HAP-1 (cell line): ENCODE results near the gene GRAMD2A.

Source experiments
- DNase-seq, 2 experiments: peaks; one replicate each; pipeline ENCODE4 v3.0.0-alpha.2; 2016 to 2020; ENCODE audit warnings: low spot score in 2 of 2
- H3K27me3 ChIP-seq: fragments of 250-450 bp; sonication (Bioruptor Pico); 2 replicates; pipeline ENCODE4 v1.5.1; 2020; ENCODE audit warnings: low read depth, mild to moderate bottlenecking, moderate library complexity
- H3K36me3 ChIP-seq: fragments of 250-450 bp; sonication (Bioruptor Pico); replicated peaks from 2 replicates; pipeline ENCODE4 v1.5.1; 2020; ENCODE audit warnings: mild to moderate bottlenecking
- H3K4me1 ChIP-seq: fragments of 250-450 bp; sonication (Bioruptor Pico); 2 replicates; pipeline ENCODE4 v1.5.1; 2020; ENCODE audit warnings: mild to moderate bottlenecking
- H3K4me3 ChIP-seq: fragments of 250-450 bp; sonication (Bioruptor Pico); 2 replicates; pipeline ENCODE4 v1.5.1; 2020; ENCODE audit warnings: mild to moderate bottlenecking, moderate library complexity
- H3K9me3 ChIP-seq: fragments of 250-450 bp; sonication (Bioruptor Pico); 2 replicates; pipeline ENCODE4 v1.5.1; 2020; ENCODE audit warnings: mild to moderate bottlenecking, moderate library complexity
- in situ Hi-C: fragments of 300-500 bp; cut with MboI; formaldehyde crosslinking; loops from 3 replicates; pipeline ENCODE4 v1.14.3; 2020; ENCODE audit warnings: low sequenced_read_pairs, inconsistent platforms, mixed read lengths

The GRAMD2A gene

GRCh38 chr15:72140088-72140487, 57.5 kb downstream of the GRAMD2A start:
- H3K27me3 ChIP-seq = no peaks in the 10 kb centered on the region
- H3K4me3 ChIP-seq = no peak overlapping the region
- in situ Hi-C loops = no loop called here
- H3K4me1 ChIP-seq = peaks cover 7% of the 10 kb centered on the region
- no peaks in the 10 kb centered on the region for H3K36me3 ChIP-seq
- no peak for DNase-seq
- H3K9me3 ChIP-seq = no peaks in the 10 kb centered on the region

GRCh38 chr15:72139667-72140066, 57.9 kb downstream of the GRAMD2A start:
- in situ Hi-C loops = no loop called here
- Histone ChIP-seq H3K27me3 (no peaks in the 10 kb centered on the region), H3K4me1 (peaks cover 7% of the 10 kb centered on the region), H3K4me3 (no peak overlapping the region), H3K9me3 (no peaks in the 10 kb centered on the region), H3K36me3 (no peaks in the 10 kb centered on the region)
- DNase-seq = no peak

DNA sequence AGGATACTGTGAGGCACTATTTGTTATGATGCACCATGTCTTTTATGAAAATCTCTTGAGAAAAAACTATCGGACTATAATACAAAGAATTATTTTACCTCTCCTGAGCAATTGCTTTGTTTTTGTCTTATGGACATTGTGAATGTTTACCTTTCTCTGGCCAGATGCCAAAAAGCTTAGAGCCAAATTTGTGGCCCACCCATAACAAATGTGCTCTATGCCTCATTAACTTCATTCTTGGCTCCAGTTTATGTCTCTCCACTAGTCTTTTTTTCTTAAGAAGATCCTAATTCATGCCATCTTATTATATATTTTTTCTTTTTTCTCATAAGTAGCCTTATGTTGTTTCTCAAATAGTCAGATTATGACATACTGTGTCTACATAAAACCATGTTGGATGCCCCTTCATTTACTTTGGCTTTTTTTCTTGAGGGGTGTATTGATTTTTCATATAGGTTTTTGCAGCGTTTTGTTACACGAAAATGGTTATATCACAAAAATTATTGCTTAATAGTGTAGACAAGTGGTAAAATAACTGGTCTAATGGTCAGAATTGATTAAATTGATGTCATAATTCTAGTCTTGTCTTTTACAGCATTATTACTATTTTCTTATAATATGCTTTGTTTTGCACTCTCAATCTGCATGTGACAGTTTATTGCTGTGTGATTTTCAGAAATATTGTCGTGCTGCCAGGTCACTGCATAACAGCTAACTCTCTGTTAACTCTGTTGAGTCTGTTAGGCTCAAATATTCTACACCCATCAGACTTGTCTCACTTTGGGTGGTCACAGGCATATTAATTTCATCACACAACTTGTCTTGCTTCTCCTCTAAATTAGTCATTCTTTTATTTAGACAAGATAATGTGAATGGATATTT, 61.2 kb downstream of the GRAMD2A start:
- Histone ChIP-seq H3K4me3 (no peak overlapping the region), H3K36me3 (no peaks in the 10 kb centered on the region), H3K4me1 (peaks cover 5% of the 10 kb centered on the region), H3K27me3 (no peaks in the 10 kb centered on the region), H3K9me3 (no peaks in the 10 kb centered on the region)
- in situ Hi-C loops = no loop called here
- DNase-seq = no peak

GRCh38 chr15:72135719-72136118, 61.9 kb downstream of the GRAMD2A start:
- H3K9me3 ChIP-seq = no peaks in the 10 kb centered on the region
- in situ Hi-C loops = no loop called here
- no peak for DNase-seq

GRCh38 chr15:72133211-72133610, 64.4 kb downstream of the GRAMD2A start:
- in situ Hi-C loops = no loop called here

More at GRCh38 chr15:72135719-72136118, 61.9 kb downstream of the GRAMD2A start:
- no peaks in the 10 kb centered on the region for H3K36me3 ChIP-seq
- H3K27me3 ChIP-seq = no peaks in the 10 kb centered on the region
- H3K4me1 ChIP-seq = peaks cover 5% of the 10 kb centered on the region
- H3K4me3 ChIP-seq = no peak overlapping the region

DNA sequence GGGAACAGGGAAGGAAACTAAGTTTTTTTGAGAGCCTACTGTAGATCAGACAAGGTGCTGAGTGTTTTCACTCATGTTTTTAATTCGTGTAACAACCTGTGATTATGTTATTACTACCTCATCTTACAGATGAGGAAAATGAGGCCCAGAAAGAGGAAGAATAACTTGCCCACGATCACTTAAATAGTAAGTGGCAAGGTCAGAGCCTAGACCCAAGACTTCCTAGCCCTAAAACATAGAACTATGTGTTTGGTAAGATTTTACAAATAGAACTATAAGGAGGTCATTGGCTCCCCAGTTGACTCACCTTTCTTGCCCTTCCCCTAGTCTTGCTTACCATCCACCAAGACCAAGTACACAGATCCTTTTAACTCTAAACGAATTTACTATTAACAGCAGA, 65.7 kb downstream of the GRAMD2A start:
- H3K4me3 ChIP-seq = no peak overlapping the region
- DNase-seq = no peak
- no peaks in the 10 kb centered on the region for H3K36me3 ChIP-seq
- in situ Hi-C loops = no loop called here
- peaks cover 5% of the 10 kb centered on the region for H3K4me1 ChIP-seq
- no peaks in the 10 kb centered on the region for H3K27me3 ChIP-seq
- H3K9me3 ChIP-seq = no peaks in the 10 kb centered on the region

More at GRCh38 chr15:72133211-72133610, 64.4 kb downstream of the GRAMD2A start:
- peaks cover 5% of the 10 kb centered on the region for H3K4me1 ChIP-seq
- no peak for DNase-seq
- H3K9me3 ChIP-seq = no peaks in the 10 kb centered on the region
- H3K27me3 ChIP-seq = no peaks in the 10 kb centered on the region
- H3K36me3 ChIP-seq = no peaks in the 10 kb centered on the region
- H3K4me3 ChIP-seq = no peak overlapping the region

DNA sequence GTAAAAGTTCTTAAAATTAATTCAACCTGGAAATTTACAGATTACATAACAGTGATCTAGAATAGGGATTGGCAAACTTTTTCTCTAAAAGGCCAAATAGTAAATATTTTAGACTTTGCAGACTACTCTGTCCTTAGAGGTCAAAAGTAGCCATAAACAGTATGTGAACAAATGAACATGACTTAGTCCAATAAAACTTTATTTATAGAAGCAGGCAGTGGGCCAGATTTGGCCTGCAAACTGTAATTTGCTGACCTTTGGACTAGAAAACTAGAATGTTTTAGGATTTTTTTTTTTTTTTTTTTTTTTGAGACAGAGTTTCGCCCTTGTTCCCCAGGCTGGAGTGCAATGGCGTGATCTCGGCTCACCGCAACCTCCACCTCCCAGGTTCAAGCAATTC, 67.3 kb downstream of the GRAMD2A start:
- no peak for DNase-seq
- no peaks in the 10 kb centered on the region for H3K9me3 ChIP-seq
- in situ Hi-C loops = no loop called here
- H3K27me3 ChIP-seq = no peaks in the 10 kb centered on the region
- no peaks in the 10 kb centered on the region for H3K4me1 ChIP-seq
- H3K4me3 ChIP-seq = no peak overlapping the region
- H3K36me3 ChIP-seq = no peaks in the 10 kb centered on the region

GRCh38 chr15:72128359-72128758, 69.2 kb downstream of the GRAMD2A start:
- H3K36me3 ChIP-seq = no peaks in the 10 kb centered on the region
- no peak for DNase-seq
- H3K27me3 ChIP-seq = no peaks in the 10 kb centered on the region
- in situ Hi-C loops = no loop called here
- H3K4me3 ChIP-seq = no peak overlapping the region
- H3K4me1 ChIP-seq = no peaks in the 10 kb centered on the region
- no peaks in the 10 kb centered on the region for H3K9me3 ChIP-seq

DNA sequence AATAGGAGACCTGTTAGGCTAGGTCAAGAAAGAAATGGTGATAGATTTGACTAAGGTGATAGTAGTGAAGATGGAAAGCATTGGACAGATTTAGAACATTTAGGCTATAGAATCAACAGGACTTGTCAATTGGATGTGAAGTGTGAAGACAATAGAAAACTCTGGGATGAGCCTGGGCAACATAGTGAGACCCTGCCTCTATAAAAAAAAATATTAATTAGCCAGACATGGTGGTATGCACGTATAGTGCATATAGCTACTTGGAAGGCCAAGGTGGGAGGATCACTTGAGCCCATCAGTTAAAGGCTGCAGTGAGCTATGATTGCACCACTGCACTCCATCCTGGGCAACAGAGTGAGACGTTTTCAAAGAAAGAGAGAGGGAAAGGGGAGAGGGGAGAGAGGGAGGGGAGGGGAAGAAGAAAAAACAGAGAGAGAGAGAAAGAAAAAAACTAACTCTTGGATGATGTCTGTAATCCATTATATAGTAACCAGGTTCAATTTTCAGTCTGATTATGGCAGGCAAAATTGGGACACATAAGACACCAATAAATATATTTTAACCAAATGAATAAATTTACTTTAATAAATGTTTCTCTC, 69.8 kb downstream of the GRAMD2A start:
- no peaks in the 10 kb centered on the region for H3K27me3 ChIP-seq
- in situ Hi-C loops = no loop called here
- H3K9me3 ChIP-seq = no peaks in the 10 kb centered on the region
- no peaks in the 10 kb centered on the region for H3K36me3 ChIP-seq
- H3K4me1 ChIP-seq = no peaks in the 10 kb centered on the region
- H3K4me3 ChIP-seq = no peak overlapping the region
- DNase-seq = no peak

DNA sequence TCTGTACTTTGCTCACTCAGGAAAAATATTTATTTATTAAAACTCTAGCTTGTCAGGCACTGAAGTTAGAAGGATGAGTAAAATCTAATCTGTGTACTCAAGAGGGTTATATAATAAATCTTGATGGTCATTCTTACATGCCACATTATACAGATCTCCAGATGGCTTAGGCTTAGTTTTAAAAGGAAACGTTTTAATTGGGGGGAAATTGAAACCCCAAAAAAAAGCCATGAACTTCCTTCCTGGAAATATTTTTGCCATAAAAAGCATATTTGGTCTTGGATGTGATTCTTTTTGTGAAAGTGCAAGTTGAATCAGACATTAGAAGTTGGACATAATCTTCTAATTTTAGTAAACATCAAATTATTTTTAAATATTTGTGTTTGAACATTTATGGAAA, 73.4 kb downstream of the GRAMD2A start:
- in situ Hi-C loops = no loop called here

DNA sequence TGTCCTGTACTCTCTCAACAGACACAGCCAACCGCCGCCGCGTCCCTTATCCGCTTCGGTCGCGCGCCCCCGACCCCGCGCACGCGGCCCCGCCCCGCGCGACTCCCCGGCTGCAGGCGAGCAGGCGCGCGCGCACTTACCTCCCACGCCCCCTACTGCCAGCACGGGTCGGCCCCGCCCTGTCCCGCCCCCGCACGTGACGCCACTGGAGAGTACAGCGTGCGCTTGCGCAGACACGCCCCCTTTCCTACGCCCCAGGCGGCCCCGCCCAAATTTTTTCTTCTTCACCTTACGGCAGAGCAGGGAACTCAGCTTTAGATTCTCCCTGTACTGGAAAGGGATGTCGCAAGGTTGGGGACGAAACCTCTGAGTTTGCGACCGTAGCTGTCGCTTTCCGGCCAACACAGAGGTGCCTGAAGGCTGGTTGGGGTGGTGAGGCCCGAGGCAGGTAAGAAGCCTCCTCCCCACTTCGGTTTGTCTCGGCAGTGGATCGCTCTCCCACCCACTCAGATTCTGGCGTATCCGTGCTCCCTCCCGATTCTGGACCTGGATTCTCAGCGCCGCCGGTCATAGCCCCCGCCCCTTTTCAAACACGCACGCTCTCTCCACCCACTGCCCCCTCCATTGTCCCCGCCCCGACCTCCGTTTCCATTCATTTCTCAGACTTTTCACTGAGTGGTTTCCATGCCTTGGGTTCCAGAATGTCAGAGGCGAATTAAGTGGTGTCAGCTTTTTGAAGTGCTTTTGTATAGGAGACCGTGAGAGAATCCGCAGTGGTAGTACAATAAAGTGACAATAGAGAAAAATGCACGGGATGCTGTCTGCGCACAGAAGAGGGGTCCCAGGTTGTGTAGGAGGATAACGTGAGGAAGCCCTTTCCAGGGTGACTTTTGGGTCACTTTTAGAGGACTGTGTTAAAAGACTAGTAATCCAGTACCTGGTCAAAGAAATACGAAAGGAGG, 79.3 kb downstream of the GRAMD2A start, which contains the start of the genes MYO9A and SENP8:
MYO9A (minus strand) TSS at position 134 of the 962 bp plus-strand sequence. CDS start 71,587 bp downstream, outside the sequence.
SENP8 (plus strand) TSS at position 387 of the 962 bp plus-strand sequence. CDS start 21,221 bp downstream, outside the sequence.
- peak; percentile 100 for DNase-seq
- in situ Hi-C loops = no loop called here
- no peaks in the 10 kb centered on the region for H3K27me3 ChIP-seq

More for the DNA sequence above, 73.4 kb downstream of the GRAMD2A start:
- no peak overlapping the region for H3K4me3 ChIP-seq
- no peaks in the 10 kb centered on the region; the same call in 1 of the 2 replicates for H3K4me1 ChIP-seq
- DNase-seq = no peak
- no peaks in the 10 kb centered on the region for H3K27me3 ChIP-seq
- H3K36me3 ChIP-seq = no peaks in the 10 kb centered on the region
- H3K9me3 ChIP-seq = no peaks in the 10 kb centered on the region

GRCh38 chr15:72117486-72118016, 80.0 kb downstream of the GRAMD2A start:
- in situ Hi-C loops = no loop called here
- Histone ChIP-seq H3K4me1 (peaks cover 15% of the 10 kb centered on the region), H3K27me3 (no peaks in the 10 kb centered on the region), H3K4me3 (peak overlapping the region; percentile 85), H3K9me3 (no peaks in the 10 kb centered on the region), H3K36me3 (no peaks in the 10 kb centered on the region; the same call in 1 of the 2 replicates)
- peak; percentile 89 to 94 for DNase-seq

More for the DNA sequence above, 79.3 kb downstream of the GRAMD2A start, which contains the start of the genes MYO9A and SENP8:
- peak within 1 kb of the TSS; percentile 85 for H3K4me3 ChIP-seq
- H3K9me3 ChIP-seq = no peaks in the 10 kb centered on the region
- peaks cover 15% of the 10 kb centered on the region for H3K4me1 ChIP-seq
- no peaks in the 10 kb centered on the region; the same call in 1 of the 2 replicates for H3K36me3 ChIP-seq
